HG03432 (cell line): ENCODE results near the gene NAGS.
"Not testable (repeated sequence)": the region's sequence is repeated elsewhere in the genome, so short reads cannot be mapped to it uniquely, and the experiment has no call there.

ENCODE experiments used
- ATAC-seq: cut with Tn5 transposase; IDR thresholded peaks from one replicate; pipeline ENCODE4 v1.9.1; 2021; ENCODE audit warnings: mild to moderate bottlenecking, moderate library complexity; ENCODE audit not compliant: unreplicated experiment

The NAGS gene

GRCh38 chr17:44038604-44039011, 34.2 kb downstream of the NAGS start:
- ATAC-seq: no peak

DNA sequence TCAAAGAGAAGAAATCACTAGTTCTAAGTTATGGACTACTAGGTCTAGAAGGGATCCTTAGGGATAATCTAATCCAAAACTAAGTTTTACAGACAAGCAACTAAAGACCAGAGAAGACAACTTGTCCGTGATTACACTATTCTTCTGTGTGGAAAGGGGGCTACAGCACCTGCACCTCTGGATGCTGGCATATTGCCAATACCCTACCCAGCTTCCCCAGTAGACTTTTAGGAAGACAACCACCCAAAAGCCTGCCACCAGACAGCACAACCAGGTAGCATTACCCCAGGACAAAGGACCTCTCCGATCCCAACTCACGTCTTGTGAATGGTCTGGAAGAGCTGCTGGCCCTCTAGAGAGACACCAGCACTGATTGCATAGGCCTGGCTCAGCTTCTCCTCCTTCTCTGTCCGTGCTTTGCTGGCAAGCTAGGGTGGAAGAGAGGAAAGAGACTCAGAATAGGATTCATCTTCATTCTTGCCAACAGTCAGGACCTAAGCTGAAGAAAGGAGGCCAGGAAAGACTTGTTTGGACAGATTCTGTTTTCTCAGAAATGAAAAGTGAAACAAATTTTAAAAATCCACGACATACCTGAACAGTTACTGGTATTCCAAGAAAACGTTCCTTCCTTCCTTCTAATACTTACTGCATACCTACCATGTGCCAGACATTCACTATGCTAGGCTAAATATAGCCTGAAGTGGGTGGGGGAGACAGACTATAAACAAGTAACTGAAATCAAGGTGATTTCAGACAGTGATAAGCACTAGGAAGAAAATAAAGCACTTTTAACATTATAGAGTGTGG, 35.6 kb downstream of the NAGS start:
- ATAC-seq: no peak

- ATAC-seq: no peak
Observed at GRCh38 chr17:44043272-44043696, 38.9 kb downstream of the NAGS start.

- no peak for ATAC-seq
Observed at GRCh38 chr17:44044071-44044470, 39.6 kb downstream of the NAGS start.

DNA sequence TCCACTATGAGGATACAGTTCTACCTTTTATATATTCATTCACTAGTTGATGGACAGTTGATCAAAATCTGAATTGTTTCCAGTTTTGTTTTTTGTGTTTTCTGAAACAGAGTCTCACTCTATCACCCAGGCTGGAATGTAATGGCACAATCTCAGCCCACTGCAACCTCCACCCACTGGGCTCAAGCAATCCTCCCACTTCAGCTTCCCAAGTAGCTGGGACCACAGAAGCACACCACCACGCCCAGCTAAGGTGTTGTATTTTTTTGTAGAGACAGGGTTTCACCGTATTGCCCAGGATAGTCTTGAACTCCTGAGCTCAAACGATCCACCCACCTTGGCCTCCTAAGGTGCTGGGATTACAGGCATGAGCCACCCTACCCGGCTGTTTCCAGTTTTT, 41.1 kb downstream of the NAGS start:
- ATAC-seq: no peak

DNA sequence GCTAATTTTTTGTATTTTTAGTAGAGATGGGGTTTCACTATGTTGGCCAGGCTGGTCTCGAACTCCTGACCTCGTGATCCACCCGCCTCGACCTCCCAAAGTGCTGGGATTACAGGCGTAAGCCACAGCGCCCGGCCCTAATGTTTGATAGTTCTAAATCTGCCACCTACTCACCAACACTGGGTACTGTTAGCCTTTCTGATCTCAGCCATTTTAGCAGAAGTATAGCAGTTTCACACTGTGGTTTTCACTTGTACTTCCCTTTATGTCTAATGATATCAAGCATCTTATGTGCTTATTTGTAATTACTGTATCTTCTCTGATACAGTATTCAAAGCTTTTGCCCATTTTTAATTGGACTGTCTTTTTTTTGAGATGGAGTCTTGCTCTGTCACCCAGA, 42.5 kb downstream of the NAGS start:
- not testable (repeated sequence) for ATAC-seq

- ATAC-seq: no peak
Observed at GRCh38 chr17:44049294-44050060, 45.1 kb downstream of the NAGS start.

DNA sequence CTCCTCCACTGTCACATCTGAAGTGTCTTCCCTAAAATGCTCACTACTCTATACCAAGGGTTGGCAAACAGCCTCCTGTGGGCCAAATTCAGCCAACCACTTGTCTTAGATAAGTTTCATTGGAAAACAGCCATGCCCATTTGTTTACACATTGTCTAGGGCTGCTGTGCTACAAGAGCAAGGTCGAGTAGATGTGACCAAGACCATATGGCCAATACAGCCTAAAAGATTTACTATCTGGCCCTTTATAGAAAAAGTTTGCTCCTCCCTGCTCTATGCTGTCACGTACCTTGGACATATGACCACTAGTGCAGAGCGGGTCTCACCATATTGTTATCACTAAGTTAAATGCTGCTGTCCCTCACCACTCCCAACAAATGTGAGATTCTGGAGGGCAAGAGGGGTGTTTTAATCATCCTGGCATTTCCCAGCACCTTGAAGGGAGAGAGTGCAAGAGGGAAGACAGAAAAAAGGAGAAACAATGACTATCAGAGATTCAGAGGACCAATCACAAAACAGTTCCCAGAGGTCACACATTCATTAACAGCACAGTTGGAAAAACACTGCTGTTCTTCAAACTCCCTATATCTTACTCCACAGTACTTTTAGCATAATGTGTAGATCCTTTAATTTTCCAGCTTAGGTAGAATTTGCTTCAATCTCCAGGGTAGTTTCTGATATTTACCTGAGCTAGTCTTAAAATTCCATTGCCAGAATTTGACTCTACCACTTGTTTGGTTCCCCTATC, 48.9 kb downstream of the NAGS start:
- no peak for ATAC-seq
